Sigmoid colon (tissue), 3 donors: Measurements from ENCODE around the gene SLC1A5.

Source experiments
- CTCF ChIP-seq, 4 experiments: fragments of 450-650 bp in 3 of 4; fragments of 200-600 bp in 1 of 4; IDR thresholded peaks; one replicate each; pipeline ENCODE4 v1.5.1; 2016 to 2019; ENCODE audit warnings: antibody characterized with exemption in 4 of 4, mild to moderate bottlenecking in 3 of 4, moderate library complexity in 2 of 4
- POLR2A ChIP-seq, 2 donors: fragments of 450-650 bp; IDR thresholded peaks; one replicate each; pipeline ENCODE4 v1.6.1; 2016; ENCODE audit warnings: antibody characterized with exemption in 2 of 2, mild to moderate bottlenecking in 2 of 2, moderate library complexity in 2 of 2

- TF ChIP-seq CTCF (IDR thresholded peaks at IDR 0.05) (no peak), POLR2A (IDR thresholded peaks at IDR 0.05) (no peak)
Measured at GRCh38 chr19:46764817-46765291, 23.5 kb downstream of the SLC1A5 start.
